GM21423 (cell line): ENCODE results near the gene CHST13.

Source experiments
- ATAC-seq: cut with Tn5 transposase; IDR thresholded peaks from one replicate; pipeline ENCODE4 v1.9.1; 2021; ENCODE audit warnings: mild to moderate bottlenecking, moderate library complexity; ENCODE audit not compliant: unreplicated experiment

The CHST13 gene

GRCh38 chr3:126539558-126540250 lies 15.7 kb downstream of the CHST13 start:
- no peak for ATAC-seq

- no peak for ATAC-seq
Observed at GRCh38 chr3:126540342-126540849, 16.4 kb downstream of the CHST13 start.

- ATAC-seq, result no peak
Observed at GRCh38 chr3:126540951-126541627, 17.1 kb downstream of the CHST13 start.

DNA sequence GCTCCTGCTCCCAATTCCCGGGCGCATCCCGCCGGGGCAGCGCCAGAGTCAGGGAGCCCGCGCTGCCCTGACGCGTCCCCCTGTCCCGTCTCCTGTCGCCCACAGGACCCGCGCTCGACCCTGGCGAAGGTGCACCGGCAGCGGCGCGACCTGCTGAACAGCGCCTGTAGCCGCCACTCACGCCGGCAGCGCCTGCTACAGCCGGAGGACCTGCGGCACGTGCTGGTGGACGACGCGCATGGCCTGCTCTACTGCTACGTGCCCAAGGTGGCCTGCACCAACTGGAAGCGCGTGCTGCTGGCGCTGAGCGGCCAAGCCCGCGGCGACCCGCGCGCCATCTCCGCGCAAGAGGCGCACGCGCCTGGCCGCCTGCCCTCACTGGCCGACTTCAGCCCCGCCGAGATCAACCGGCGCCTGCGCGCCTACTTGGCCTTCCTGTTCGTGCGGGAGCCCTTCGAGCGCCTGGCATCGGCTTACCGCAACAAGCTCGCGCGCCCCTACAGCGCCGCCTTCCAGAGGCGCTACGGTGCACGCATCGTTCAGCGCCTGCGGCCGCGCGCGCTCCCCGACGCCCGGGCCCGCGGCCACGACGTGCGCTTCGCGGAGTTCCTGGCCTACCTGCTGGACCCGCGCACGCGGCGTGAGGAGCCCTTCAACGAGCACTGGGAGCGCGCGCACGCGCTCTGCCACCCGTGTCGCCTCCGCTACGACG lies 17.8 kb downstream of the CHST13 start:
- no peak for ATAC-seq

DNA sequence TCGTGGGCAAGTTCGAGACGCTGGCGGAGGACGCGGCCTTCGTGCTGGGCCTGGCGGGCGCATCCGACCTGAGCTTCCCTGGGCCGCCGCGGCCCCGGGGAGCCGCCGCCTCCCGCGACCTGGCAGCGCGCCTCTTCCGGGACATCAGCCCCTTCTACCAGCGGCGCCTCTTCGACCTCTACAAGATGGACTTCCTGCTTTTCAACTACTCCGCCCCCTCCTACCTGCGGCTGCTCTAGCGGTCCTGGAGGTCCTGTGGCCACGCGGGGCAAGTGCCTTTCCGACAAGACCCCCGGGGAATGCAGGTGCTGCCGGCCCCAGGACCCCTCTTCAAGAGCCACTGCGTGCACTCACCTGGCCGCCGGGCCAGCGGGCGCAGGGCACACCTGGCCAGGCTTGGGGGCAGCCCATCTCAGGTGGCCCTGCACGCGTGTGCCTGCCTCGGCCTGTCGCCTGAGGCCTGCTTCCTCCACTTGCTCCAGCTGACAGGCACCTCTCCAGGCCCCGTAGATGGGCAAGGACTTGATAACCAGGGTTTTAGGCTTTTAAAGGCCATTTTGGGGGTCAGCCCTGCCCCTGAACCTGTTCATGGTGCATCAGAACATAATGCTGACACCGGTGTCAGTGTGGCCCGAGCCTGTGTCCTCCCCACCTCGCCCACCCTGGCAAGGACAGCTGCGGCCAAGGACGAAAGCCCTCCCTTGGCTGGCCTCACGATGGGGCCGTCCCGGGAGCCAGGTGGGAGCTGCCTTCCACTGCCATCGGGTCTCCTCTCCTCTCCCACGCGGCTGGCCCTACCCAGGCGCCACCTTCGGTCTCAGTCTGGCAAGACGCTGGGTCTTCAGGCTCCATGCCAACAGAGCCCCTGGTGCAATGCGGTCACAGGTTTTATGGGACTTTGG lies 18.6 kb downstream of the CHST13 start:
- ATAC-seq, result no peak

- no peak for ATAC-seq
Observed at GRCh38 chr3:126543457-126544061, 19.6 kb downstream of the CHST13 start.

DNA sequence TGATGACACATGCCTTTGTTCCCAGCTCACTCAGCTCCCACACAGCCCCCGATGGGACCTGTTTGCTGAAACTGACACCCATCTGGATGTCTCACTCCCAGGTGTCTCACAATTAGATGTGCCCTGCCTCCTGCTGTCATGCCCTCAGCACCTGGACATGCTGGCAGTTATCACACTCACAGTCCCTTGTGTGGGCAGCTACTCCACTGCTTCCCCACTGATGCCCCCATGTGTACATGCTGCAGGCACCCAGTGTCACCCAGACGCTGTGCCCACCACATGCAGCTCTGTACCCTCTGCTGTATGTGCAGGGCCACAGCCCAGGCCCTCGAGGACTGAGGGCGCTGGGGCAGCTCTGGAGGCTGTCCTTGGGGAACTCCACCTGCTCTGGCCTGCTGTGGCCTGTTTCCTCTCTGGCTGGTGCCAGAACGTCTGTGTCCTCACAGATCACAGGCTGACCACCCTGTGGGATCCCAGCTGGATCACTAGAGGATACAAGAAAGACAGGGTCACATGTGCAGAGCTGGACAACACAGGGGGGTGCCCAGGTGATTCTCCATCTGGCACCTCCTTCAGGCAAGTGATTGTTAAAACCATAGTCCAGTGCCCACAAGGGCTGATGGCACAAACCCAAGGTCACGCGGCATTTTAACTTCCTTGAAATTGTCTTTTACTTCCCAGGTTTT lies 20.8 kb downstream of the CHST13 start:
- no peak for ATAC-seq

- ATAC-seq, result no peak
Observed at GRCh38 chr3:126545544-126545943, 21.6 kb downstream of the CHST13 start.

DNA sequence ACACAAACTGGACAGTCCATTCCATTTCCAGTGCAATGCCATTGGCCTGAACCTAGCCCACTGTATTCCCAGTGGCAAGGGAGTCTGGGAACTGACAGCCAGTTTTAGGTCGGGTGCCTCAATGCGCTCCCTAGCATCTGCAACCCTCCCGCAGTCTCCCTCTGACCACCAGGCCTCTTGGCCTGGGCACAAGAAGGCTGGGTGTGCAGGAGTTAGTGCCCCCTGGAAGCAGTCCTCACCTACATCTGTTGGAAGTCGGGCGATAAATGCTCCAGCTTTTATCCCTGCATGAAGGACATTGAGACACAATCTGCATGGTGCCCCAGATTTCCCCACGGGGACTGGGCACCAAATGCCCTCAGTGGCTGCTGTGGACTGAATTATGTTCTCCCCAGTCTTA lies 22.1 kb downstream of the CHST13 start:
- ATAC-seq, result no peak

DNA sequence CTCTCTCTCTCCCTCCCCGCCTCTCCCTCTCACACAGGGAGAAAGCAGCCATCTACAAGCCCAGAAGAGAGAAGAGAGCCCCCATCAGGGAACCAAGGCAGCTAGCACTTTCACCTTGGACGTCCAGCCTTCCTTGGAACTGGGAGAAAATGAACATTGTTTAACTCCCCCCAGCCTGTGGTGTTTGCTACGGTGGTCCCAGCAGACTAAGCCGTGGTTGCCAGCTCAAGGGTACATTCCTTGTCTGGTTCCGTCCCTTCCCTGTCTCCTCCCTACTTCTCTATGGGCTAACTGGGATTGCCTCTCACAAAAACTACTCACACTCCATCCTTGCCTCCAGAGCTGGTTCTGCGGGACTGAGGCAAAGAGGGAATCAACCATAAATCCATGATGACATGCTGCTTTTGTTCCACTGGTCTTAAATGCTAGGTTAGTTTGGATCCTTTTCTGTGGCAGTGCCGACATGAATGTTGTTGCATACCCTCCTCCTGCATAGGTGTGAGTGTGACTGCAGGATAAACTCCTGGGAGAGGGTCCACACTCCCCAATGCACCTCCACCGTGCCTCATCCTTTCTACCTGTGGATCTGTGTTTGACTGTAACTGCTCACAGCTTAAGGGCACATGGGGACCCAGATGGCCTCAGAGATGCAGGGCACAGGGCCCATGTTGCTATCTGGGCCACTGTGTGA lies 22.7 kb downstream of the CHST13 start:
- ATAC-seq, result no peak

DNA sequence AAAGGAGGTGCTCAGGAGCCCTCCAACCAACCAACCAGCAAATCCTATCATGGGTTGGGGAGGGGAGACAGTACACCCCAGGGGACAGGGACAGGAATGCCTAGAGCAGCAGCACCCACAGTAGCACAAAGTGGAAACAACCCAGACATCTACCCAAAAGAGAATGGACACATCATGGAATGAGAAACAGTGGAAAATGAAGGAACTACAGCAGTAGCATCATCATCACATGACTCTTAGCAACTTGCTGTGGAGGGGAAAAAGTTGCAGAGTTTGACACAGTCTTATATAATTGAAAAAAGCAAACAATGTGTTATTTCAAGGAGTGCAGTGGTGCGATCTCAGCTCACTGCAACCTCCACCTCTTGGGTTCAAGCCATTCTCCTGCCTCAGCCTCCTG lies 23.8 kb downstream of the CHST13 start:
- no peak for ATAC-seq

DNA sequence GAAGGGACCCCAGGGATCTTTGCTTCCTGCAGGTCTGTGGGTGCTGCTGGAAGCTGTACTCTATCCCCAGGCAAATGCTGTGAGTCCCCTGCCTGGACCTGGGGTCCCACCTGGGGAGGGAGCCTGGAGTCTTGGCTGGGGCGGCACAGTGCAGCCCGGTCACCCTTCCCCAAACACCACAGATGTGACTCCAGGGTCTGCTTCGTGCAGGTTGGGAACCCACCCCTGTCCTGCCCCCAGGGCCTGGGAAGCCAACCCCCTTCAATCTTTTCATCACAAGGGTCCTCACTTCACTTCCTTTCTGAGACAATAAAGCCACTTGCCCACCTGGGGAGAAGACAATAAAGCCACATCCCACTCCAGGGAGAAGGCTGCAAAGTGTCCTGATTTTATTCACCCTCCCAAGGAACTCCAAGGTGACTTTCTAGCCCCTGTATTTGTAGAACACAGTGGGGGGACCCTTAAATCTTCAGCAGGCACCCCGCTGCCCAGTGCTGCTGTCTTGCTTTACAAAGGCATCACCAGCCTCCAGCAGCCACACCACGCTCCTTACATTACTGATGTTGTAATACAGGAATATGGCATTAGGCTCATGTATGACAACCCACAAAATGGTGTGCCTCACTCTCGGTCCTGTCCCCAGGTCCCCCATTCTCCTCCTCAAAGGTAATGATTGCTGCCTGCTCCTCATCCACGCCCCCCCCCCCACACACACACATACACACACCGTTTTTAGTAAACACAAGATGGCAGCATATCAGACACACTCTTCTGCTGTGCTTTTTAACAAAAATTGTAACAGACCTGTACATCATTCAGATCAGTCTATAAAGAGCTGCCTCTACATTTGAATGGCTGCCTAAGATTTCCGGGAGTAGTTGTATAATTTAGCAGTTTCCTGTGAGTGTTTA lies 24.9 kb downstream of the CHST13 start:
- no peak for ATAC-seq

DNA sequence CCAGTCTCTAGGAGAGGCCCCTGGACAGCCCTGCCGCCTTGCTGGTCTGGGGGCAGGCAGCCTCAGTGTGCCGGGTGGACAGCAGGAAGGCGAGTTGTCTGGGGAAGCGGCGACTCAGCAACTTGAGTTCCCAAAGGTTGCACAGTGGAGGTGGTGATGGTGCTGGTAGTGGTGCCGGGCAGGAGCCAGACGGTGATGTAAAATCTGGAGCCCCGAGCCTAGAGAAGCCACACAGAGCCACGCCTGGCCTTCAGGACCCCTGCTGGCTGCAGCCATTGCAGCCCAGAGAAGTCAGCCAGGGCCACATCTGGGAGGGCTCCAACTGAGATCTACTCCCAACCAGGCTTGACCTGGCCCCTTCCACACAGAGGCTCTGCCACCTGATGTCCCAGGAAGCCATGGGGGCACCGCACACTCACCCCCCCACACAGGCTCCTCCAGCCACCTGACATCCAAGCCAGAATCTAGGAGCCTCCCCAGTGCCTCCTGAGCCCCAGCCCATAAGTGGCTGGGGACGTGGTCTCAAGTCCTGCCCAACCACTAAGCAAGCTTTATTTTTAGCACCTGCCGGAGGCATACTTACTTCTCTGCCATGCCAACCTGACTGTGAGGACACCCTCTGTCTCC lies 26.0 kb downstream of the CHST13 start:
- ATAC-seq, result no peak

- no peak for ATAC-seq
Observed at GRCh38 chr3:126550488-126551051, 26.6 kb downstream of the CHST13 start.

GRCh38 chr3:126551121-126551838 lies 27.3 kb downstream of the CHST13 start:
- ATAC-seq, result no peak

DNA sequence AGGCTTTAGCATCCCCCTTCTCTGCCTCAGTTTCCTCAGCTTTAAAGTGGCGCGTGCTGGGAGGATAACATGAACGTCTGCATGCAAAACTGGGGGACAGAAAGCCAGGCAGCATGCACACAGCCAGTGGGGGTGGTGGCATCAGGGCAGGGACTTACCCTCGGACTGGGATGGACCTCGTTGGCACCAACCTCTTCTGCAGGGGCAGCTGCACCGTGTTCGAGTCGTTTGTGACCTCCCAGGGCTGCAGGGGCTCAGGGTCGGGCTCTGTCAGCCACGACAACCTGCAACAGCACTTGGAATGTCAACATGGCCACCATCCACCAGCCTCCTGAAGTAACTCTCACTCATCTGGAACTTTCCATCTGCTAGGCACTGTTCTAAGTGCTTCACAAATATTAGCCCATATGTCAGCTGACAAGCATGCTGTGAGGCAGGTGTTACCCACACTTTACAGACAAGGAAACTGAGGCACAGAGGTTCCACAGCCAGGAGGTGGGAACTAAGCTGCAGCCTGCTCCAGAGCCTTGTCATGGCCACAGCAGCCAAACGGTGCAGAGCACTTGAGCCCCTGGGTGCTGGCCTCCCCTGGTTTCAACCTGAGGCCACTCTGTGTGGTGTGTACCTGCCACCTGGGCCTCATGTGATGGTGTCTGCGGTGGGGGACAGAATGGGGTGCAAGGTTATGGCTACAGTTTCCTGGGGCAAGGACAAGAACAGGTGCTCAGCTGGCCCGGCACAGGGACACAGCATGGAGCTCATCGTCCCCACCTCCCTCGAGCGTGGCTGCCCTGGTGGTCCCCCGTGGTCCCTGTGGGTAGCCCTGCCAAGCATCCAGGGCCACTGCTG lies 28.1 kb downstream of the CHST13 start:
- no peak for ATAC-seq
